Measurements from ENCODE around the gene AASDHPPT.

AASDHPPT gene

DNA sequence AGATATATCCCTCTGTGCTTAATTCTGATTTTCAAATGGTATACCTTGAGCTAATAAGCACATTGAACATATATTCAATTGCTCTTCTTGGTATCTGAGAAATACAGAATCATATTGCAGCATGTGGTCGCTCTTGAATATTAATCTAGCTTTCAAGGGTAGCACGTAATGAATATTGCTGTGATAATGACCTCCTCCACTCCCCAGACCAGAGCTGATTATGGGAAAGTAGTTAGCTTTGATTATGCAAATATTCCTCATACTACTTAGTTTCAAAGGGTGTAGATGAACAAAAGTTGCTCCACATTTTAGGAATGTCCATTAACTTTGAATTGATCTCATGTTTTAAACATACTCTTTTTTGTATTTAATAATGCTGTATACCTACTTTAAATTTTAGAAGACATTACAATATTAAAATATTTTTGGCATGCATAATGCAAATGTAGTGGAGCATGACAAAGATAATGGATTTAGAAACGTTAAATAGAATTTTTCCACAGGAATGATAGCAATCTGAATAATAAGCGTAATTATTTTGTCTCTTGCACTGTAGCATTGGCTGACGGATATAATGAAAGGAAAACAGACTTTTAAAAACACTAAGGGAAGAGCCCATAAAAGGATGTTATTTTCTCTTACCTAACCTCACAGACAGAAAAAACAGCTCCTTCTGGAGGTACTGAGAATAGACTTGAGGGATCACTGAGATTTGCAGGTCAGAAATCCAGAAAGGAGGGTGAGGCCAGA lies 27.6 kb upstream of the AASDHPPT start:
- TF ChIP-seq, protein P1, sequence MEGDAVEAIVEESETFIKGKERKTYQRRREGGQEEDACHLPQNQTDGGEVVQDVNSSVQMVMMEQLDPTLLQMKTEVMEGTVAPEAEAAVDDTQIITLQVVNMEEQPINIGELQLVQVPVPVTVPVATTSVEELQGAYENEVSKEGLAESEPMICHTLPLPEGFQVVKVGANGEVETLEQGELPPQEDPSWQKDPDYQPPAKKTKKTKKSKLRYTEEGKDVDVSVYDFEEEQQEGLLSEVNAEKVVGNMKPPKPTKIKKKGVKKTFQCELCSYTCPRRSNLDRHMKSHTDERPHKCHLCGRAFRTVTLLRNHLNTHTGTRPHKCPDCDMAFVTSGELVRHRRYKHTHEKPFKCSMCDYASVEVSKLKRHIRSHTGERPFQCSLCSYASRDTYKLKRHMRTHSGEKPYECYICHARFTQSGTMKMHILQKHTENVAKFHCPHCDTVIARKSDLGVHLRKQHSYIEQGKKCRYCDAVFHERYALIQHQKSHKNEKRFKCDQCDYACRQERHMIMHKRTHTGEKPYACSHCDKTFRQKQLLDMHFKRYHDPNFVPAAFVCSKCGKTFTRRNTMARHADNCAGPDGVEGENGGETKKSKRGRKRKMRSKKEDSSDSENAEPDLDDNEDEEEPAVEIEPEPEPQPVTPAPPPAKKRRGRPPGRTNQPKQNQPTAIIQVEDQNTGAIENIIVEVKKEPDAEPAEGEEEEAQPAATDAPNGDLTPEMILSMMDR (IDR thresholded peaks at IDR 0.05): no peak

DNA sequence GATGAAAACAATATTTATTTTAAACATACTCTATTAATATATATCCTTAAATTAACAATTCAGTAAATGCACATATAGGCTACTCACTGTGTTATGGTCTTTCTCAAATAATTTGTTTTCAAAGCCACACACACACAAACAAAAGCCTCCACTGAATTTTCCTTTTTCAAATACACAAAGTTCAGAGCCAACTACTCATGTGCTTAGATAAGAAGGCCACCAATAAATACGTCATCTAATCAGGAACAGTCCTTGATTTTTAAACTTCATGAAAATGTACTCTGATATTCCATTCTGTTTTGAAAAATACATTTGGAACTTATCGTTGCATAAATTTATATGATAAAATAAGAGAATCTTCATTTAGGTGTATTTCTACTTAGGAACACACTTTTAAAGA lies 26.4 kb upstream of the AASDHPPT start:
- TF ChIP-seq, protein P1 (IDR thresholded peaks at IDR 0.05): no peak

DNA sequence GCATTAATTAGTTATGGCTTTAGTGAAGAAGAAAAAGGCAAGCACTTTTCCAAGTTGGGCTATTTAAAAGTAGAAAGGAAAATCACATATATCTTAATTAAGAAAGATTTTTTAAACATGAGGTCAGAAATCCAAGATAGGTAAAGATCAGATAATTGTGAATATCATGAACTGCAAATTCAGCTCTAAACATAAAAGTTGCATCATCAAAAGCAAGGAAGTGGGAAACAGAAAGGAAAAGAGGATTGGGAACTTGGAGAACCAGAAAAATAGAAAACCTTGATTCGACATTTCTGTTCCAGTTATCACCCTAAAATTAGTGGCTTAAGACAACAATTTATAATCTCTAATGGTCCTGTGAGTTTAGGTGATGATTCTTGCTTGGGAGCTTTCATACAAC lies 17.8 kb upstream of the AASDHPPT start:
- TF ChIP-seq, protein P1 (IDR thresholded peaks at IDR 0.05): no peak

DNA sequence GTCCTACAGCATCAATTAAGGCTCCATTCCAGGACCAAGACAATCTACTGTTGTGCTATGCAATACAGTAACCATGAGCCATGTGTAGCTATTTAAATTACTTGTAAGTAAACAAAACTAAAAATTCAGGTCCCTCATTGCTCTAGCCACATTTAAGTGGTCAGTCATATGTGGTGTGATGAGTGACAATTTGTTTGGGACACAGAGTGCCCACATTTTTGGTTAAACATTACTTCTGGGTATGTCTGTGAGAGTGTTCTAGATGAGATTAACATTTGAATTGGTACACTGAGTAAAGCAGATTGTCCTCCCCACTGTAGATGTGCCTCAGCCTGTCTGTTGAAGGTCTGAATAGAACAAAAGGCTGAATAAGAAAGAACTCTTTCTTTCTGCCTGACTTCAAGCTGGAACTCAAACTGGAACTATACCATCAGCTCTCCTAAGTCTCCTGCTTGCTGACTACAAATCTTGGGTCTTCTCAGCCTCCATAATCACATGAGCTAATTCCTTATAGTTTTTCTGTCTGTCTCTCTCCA lies 16.1 kb upstream of the AASDHPPT start:
- TF ChIP-seq, protein P1 (IDR thresholded peaks at IDR 0.05): no peak

DNA sequence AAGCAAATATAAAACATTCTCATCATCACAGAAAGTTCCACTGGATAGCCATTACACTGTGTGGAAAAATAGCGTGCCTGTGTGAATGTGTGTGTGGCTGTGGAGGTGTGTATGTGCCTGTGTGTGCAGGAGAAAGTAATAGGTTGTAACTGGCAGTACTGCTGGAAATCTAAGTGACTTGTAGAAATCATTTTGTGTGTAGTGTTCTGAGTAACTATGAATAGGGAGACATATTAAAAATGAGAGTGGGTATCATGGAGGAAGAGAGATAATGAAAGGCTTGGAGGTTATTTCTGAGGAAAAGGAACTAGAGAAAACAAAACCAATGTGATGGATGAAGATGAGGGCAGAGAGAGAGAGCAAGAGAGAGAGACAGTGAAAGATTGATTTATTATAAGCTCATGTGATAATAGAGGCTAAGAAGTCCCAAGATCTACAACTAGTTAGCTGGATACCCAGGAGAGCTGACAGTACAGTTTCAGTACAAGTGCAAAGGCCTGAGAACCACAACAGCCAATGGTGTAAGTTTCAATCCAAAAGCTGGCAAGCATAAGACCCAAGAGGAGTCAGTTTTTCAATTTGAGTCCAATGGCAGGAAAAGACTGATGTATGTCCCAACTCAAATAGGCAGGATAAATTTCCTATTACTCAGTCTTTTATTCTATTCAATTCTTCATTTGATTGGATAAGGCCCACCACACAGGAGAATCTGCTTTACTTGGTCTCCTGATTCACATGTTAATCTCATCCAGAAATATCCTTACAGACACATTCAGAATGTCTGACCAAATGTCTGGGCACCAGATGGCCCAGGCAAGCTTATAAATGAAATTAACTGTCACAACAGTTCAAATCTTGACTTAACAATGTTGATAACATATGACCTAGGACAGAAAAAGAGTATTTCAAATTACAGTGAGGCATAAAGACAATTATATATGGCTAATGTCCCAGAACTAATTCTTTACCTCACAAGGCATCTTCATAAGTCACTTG lies 15.2 kb upstream of the AASDHPPT start:
- TF ChIP-seq, protein P1 (IDR thresholded peaks at IDR 0.05): no peak

DNA sequence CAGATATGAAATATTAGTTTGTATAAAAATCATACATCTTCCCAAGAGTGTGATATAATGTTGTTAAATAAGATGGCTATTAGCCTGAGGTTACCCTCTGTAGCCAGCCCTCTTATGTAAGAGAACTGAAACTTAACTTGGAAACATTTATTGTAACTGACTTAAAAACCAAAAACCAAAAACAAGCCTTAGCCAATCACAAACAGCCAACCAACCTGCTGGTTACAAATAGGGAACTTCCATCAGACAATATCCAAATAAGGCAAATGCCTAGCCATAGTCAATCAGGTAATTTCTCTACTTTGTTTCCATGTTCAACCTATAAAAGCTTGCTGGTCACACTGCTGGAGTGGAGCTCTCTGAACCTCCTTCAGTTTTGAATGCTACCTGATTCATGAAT lies 14.5 kb upstream of the AASDHPPT start:
- TF ChIP-seq, protein P1 (IDR thresholded peaks at IDR 0.05): no peak

DNA sequence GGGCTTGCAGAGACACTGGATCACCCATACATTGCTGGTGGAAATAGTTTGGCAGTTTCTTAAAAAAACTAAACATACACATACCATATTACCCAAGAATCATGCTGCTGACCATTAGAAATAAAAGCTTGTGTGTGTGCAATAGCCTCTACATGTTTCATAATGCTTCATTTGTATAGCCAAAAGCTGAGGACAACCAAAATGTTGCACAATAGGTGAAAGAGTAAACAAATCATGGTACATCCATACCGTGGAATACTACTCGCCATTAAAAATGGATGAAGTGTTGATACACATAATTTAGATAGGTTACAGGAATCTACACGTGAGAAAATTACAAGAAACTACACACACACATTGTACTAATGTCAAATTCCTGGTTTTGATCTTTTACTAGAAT lies 6.9 kb upstream of the AASDHPPT start:
- TF ChIP-seq, protein P1 (IDR thresholded peaks at IDR 0.05): no peak

All from LNCAP (cell line).